RKO (cell line): ENCODE results near the gene STEAP4.
"Not testable (repeated sequence)": the region's sequence is repeated elsewhere in the genome, so short reads cannot be mapped to it uniquely, and the experiment has no call there.

Source experiments
- DNase-seq: peaks from one replicate; pipeline ENCODE4 v3.0.0-alpha.2; 2016; ENCODE audit warnings: low spot score

The STEAP4 gene

DNA sequence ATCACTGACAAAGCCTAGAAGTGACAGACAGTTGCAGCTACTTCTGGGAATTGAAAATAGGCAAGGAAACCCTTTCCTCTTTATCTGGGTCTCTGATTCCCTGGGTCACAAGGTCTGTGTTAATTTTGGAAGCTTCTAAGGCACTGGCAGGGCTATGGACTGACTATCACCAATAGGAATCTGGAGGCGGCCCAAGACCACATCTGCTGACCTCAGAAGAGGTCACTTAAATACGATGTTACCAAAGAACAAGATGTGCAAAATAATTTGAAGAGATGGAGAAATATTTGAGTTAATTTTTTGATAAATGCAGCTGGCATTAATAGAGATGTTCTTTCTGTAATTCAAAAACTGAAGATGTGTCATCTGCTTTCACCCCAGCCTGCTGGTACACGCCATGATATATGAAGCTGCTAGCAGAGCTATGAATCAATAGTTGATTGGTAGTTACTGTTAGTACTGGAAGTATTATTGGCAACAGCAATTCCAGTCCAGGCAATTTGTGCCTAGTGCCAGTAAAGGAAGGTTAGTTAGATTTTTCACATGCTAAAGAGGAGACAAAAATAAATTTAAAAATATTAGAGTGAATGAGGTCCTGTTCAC is 5.5 kb upstream of the STEAP4 start:
- DNase-seq, result no peak

DNA sequence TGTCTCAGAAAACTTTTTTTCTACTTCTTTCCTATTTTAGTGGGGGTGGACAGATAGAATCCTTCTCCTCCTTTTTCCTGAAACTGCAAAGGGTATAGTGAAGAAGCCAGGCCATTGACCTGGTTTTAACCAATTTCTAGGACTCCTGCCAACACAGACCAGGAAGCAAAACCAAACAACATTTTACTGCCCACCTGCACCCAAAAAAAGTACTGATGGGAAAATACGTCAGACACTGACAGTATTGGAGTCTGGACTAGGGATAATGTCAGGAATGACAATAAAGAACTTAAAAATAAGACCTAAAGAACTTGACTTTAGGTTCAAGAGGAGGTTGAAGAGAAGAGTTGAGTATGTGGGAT is 5.0 kb upstream of the STEAP4 start:
- no peak for DNase-seq

DNA sequence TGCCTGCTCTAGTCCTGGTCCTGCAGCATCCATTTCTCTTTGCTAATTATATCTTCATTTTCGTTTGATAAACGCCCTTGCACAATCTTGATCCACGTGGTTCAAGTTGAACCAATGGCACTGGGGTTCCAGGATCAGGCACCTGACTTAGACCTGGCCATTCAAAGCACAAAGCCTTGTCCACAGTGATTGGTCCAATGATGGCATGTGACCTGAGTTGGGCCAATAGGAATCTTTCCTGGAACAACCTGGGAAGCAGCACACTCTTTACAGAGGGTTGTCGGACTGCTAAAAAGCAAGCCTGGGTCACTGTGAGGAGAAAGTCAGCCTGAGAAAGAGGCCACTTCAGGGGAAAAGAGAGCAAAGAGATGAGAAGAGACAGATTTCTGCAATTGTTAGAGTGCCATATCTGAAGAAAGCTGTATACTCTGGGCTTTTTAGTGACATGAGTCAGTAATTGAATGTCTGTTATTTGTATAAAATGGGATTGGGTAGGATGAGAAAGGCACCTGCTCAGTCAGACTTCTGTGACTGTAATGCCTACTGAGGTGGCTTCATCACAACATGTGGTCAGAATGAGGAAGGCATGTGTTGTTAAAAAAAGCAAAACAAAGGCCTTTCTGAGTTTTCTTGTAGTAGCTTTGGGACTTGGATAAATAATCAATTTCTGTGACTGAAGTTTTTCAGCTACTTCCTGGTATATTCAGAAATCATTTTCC is 4.4 kb upstream of the STEAP4 start:
- DNase-seq, result no peak

DNA sequence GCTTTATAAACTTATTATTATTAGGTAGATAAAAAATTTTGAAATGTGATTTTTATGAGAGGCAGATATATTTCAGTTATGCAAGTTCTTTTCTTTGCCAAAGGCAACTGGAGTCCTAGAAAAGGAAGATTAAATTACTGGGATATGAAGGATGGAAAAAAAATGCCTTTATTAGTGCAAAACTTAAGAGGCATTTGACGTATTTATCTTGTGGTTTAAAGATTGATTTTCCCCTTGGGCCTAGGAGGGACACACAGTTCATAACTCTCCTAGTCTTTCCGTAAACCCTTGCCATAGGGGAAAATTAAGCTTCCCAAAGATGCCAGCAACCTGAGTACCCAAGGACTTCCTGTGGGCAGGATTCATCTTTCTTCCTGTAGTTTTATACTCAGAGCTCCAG is 3.1 kb upstream of the STEAP4 start:
- DNase-seq, result no peak

DNA sequence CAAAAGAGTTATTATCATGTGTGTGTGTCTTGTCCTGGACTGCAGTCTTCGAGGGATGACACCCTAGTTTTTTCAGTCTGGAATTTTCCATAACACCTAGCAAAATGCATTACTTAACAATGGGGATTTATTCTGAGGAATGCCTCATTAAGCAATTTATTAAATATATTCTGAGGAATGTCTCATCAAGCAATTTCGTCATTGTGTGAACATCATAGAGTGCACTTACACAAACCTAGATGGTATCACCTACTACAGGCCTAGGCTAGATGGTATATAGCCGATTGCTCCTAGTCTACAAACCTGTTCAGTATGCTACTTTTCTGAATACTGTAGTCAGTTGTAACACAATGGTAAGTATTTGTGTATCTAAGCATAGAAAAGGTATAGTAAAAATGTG is 1.1 kb upstream of the STEAP4 start:
- DNase-seq, result no peak

DNA sequence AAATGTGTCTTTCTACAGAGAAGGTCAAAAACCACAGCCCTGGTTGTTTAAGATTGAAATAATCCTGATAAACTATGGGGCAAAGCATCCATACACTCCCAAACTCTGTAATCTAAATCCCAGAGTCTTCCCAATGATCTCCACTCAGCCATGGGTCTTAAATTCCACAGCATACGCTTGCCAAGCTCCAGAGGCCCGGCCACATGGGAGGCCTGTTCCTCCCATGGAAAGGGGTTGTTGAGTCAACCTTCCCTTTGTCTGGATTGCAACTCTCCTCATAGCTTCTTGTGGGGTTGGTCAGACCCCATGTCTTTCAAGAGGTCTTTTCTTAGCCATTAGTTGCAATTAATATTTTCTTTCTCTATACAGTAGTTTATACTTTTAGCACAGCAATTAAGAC is 718 bp upstream of the STEAP4 start:
- DNase-seq, result no peak

DNA sequence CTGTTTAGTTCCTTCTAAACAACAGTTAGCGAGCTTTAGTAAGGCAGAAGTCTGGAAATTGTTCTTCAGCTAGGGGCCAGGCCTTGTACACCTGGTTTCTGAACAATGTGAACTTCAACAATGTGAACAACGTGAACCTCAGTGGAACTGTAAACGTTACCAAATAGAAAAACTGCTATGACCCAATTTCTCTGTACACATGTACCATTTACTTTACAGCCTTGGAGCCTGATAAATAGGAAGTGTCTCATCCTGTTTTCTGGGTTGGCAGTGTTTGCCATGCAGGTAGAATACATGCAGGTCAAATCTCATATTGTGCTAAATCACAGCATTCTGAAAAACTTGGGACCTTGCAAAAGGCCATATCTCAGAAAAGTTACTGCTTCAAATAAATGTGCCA is 1.6 kb downstream of the STEAP4 start:
- DNase-seq, result no peak

DNA sequence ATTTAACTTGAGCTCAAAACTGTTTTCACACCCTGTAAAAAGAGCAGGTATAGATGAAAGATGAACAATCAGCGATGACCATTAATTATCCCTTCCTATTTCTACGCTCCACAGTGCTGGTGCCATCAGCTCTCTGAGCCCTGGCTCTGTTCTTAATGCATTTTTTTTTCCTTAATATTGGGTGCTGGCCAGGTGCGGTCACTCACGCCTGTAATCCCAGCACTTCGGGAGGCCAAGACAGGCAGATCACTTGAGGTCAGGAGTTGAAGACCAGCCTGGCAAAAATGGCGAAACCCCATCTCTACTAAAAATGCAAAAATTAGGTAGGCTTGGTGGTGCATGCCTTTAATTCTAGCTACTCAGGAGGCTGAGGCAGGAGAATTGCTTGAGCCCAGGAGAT is 4.2 kb downstream of the STEAP4 start:
- DNase-seq, result no peak

DNA sequence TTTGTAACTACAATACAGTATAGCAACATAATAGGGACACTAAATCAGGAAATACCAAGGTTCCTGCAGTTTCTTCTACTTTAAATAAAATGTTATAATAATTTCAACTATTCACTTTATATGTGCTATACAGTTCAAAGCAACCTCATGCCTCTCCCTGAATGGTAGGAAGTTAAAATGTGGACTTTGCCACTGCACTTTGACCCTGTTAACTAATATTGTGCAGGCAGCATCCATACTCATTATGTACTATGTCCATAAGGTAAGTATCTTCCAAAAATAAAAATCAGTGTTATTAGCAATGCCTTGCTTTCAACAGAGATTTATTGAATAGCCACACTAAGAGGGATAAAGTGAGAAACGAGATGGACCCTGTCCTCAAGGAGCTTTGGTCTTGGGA is 4.8 kb downstream of the STEAP4 start:
- DNase-seq, result no peak

DNA sequence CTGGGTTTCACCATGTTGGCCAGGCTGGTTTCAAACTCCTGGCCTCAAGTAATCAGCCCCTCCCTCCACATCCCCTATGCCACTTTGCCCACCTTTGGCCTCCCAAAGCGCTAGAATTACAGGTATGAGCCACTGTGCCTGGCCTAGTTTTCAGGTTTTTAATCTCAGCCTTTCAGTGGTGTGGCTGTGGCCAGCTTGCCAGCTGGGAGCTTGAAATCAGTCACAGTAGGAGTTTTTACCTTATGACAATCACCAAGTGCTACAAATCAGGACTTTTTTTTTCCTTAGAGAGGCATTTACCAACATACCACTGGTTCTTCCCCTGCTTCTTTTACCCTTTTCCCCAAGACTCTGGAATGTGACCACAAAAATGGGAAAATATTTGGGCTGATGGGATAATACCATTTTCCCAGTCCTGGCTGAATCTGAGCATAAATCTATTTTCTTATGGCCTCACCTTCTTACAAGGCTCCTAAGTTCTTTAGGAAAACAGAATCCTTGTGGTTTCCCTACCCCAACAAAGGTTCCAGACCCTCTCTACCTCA is 6.2 kb downstream of the STEAP4 start:
- no peak for DNase-seq

DNA sequence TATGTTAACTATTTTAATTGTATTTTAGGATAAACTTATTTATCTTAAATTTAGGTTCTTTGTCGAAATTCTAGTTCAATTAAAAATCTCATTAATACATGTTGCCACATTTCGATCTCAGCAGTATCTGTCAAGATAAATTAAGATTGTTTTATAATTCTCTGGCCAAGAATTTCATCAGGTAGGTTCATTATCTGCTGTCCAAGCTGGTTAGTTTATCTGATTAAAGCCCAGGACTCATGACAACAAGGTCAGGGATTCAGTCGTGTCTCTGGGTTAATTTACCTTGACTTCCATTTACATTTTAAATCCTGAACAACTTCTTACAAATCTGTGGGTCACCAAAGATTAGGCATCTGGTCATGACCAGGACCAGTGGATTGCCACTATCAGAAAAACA is 7.6 kb downstream of the STEAP4 start:
- DNase-seq, result no peak

DNA sequence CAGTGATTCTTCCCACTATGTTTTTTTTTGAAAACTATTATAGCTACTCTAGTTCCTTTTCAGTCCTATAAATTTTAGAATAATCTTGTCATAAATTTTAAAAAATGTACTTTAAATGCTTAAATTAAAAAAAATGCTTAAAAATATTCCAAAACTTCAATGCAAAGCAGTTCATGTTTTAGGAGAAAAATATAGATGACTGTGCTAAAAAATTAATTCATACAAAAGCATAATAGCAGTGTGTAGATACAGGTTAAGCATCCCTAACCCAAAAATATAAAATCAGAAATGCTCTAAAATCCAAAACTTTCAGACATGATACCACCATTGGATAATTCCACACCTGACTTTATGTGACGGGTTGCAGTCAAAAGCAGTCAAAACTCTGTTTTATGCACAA is 12.8 kb downstream of the STEAP4 start:
- DNase-seq, result no peak

DNA sequence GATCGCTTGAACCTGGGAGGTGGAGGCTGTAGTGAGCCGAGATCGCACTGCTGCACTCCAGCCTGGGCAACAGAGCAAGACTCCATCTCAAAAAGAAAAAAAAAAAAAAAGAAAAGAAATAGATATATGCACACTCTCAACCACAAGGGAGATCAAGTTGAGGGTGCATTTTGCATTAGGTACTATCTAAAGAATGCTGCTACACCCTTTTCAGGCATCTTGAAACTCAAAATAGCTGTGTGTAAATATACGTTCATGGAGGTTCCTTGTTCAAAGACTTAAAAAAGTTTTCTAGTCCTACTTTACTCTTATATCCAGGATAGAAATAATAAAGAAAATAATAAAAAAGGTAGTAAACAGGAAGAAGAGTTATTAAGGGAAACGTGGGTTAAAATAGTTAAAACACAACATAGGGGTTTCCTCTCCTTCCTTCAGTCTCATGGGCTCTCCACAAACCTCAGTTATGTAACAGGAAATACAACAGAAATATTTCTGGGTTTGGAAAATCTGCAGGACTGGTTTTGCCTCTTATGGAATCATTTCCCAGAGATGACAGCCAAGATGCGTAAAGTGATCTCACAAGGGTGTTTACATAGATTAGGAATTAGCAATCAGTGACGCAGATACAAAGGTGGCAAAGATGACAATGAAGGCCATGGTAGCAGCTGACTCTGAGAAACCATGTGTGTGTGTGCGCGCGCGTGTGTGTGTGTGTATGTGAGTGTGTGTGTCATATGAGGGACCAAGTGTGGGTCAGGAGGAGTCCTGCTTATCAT is 15.1 kb downstream of the STEAP4 start:
- no peak for DNase-seq

DNA sequence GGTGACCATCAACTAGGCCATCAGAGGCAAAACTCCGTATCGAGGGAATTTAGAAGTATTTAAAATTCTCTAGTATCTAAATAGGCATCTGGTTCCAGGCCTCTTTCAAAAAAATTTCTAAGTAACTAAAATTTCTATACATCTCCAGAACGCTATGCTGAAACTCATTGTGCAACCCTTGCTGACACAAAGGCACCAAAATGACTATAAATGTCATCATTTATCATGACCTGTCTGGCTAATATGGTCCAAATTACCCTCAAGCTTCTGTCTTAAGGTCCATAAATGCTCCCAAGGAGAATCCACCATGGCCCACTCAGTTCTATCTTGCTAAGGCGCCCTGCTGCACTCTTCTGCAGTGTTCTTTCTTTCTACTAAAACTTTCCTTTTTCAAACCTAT is 16.2 kb downstream of the STEAP4 start:
- DNase-seq, result no peak

DNA sequence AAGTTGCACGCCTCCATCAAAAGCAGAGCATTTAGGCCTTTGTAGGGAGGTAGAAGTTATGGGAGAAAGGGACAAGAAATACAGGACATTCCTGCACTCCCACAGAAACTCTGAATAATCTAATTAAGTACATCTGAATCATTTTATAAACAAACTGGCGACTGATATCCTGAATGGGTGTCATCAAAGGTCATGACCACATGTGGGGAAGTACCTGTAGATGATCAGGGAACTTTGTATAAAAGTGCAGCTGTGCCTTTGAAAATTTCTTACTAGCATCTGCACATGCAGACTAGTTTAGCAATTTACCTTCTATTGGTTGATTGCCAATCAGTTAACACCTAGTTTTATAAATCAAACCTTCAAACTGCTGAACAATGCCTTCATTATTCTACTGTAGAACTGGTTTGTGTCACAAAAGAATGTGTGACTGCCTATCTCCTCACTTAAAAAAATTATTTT is 17.1 kb downstream of the STEAP4 start:
- DNase-seq, result no peak

DNA sequence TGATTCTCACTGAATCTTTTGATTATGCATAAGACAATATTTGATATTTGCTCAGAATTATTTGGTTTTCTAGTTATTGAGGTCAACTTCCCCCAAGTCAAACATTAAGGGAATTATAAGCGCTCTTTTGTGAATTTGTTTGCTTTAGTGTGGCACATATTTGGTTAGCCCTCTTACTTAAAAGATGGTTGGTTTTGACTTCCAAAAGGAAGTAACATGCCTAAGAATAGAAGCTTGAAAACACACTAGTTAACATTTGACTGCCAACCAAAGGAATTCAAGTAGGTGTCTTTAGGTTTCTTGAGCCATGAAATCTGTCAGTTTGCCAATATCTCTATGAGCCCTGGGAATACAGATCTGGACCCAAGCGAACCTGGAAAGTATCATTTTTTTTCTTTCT is 24.9 kb downstream of the STEAP4 start:
- no peak for DNase-seq

DNA sequence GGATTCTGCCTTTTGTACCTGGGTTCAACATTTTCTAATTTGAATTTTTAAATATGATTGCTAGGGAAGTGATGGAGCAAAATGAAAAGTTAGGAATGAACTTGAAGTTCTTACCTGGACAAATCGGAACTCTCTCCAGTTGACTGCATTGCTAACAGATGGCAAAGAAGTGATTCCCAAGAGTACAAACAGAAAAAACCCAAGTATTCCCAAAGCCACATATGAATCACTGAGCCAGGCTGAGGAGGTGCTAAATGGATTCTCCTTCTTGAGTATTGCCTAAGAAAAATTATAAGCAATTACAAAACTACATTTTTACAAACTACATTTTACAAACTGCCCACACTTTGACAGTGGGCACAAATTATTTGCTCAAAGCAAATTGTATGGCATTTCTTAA is 25.9 kb downstream of the STEAP4 start:
- no peak for DNase-seq

DNA sequence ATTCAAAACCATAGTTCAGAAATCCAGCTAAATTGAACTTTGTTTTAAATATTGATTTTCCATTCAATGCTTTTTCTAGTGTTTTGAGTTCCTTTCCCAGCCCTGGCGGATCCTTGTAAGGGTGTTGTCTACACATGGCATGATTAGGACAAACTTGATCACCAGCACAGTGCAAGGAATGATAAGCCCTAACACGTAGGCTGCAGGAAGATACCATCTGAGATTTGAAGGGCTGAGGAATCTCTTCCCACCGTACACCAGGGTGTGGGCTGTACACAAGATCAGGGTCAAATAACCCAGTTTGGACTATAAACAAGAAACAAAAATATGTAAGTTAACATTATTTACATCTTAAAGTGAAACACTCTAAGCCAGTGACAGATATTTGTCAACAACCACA is 27.4 kb downstream of the STEAP4 start:
- DNase-seq, result no peak

DNA sequence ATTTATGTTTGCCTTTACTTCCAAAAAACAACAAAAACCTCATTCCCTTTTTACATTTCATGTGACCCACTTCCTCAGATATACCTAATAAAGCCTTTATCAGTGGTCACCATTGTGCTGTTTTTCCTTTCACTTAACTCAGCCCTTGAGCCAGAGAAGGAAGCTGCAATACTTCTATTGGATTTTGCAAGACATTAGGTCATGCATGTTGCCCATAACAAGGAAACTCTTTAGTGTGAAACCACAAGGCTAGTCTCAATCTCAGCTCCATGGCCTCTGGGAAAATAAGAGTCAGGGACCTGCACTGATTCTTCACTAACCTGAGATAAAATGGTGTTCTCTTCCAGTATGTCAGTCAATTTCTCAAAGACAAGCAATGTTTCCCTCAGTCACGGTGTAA is 27.8 kb downstream of the STEAP4 start:
- DNase-seq, result no peak

DNA sequence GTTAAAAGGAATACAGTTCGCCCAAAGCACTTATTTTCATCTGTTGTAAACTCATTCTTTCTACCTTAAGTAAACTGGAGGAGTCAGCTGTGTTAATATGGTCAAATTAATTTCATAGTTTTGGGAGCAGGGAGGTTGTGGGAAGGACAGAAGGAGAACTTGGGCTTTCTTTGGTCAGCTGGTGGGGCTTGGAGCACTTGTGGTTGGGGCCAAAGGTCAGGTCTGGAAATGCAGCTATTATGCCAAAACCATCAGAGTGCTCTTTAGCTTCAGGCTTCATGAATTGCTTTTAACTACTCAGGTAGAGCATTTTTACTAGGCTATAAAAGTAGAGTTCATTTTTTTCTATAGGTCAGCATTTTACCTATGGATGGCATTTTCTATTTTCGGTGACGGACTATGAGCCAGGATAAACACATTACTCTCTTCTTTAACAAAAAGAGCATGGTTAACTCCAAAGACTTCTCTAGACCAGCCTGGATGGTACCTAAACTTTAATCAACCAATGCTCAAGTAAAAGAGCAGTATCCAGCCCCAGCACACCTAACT is 30.0 kb downstream of the STEAP4 start:
- no peak for DNase-seq

DNA sequence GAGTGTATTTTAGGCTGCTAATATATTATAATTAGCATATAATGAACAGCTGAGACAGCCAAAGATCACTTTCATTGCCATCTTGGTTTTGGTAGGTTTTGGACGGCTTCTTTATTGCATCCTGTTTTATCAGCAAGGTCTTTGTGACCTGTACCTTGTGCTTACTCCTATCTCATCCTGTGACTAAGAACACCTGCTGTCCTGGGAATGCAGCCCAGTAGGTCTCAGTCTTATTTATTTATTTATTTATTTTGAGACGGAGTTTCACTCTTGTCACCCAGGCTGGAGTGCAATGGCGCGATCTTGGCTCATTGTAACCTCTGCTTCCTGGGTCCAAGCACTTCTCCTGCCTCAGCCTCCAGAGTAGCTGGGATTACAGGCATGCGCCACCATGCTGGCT is 31.8 kb downstream of the STEAP4 start:
- not testable (repeated sequence) for DNase-seq

DNA sequence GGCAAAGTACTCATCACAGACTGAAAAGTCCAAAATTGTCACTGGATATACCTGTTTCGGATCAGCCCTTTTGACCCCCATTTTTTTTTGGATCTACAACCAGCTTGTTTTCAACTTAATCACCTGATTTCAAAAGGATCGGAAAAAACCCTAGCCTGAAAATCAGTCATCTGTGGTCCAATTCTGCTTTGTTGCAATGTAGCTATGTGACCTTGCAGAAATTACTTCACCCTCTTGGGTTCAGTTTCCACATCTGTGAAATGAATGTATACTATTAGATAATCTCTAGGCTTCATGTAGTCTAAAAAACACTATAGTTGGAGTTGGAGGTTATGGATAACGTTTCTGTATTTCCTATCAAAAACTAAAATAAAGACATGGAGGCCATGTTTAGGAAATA is 37.1 kb downstream of the STEAP4 start:
- no peak for DNase-seq

DNA sequence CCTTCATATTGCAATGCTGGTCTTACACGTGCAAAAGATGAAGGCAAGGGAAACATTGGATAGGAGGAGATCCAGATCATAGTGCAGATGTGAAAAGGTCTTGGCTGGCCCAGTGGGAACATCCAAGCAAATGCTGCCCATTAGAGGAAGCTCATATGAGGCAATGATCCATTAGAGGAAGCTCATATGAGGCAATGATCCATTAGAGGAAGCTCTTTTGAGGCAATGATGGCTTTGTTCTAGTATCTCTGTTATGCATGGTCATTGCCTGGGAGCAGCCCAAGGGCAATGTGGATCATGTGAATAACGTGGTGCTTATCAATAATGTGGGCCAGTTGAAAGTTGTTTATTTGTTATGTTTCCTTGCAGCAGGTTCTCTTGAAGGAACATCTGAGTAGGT is 37.8 kb downstream of the STEAP4 start:
- no peak for DNase-seq
